Superior temporal gyrus (tissue), 1 donor: ENCODE data around the gene PCDHA11.
"Not testable (repeated sequence)": the region's sequence is repeated elsewhere in the genome, so short reads cannot be mapped to it uniquely, and the experiment has no call there.

ENCODE experiments used
- DNase-seq: peaks from one replicate; pipeline ENCODE4 v3.0.0-alpha.2; 2016; ENCODE audit errors: extremely low spot score

Gene PCDHA11

GRCh38 chr5:140849831-140850634 is 18.7 kb upstream of the PCDHA11 start:
- not testable (repeated sequence) for DNase-seq

- peak; percentile 53 for DNase-seq
Measured at GRCh38 chr5:140855772-140856674, 12.7 kb upstream of the PCDHA11 start, which contains the start of gene PCDHA10. TSS of gene PCDHA10 (plus strand) at chr5:140855897. CDS start at chr5:140856049, 152 bp downstream.

- DNase-seq = no peak
Measured at GRCh38 chr5:140857177-140857986, 11.4 kb upstream of the PCDHA11 start.

GRCh38 chr5:140857987-140858240 is 10.8 kb upstream of the PCDHA11 start:
- no peak for DNase-seq

GRCh38 chr5:140862441-140863295 is 6.1 kb upstream of the PCDHA11 start:
- DNase-seq = no peak

- peak; percentile 67 for DNase-seq
Measured at GRCh38 chr5:140869555-140869886, 764 bp downstream of the PCDHA11 start.

- DNase-seq = no peak
Measured at GRCh38 chr5:140870221-140871201, 1.8 kb downstream of the PCDHA11 start.

- peak; percentile 15 for DNase-seq
Measured at GRCh38 chr5:140875085-140876065, 6.6 kb downstream of the PCDHA11 start, which contains the start of gene PCDHA12. TSS of gene PCDHA12 (plus strand) at chr5:140875308. CDS start at chr5:140875473, 165 bp downstream.

GRCh38 chr5:140876541-140877261 is 7.9 kb downstream of the PCDHA11 start:
- DNase-seq = not testable (repeated sequence)

- DNase-seq = no peak
Measured at GRCh38 chr5:140877262-140877581, 8.5 kb downstream of the PCDHA11 start.

GRCh38 chr5:140881889-140882590 is 13.3 kb downstream of the PCDHA11 start, which contains the start of gene PCDHA13:
TSS of gene PCDHA13 (plus strand) at chr5:140882124. CDS start at chr5:140882269, 145 bp downstream.
- peak; percentile 40 for DNase-seq

- peak; percentile 39 for DNase-seq
Measured at GRCh38 chr5:140882591-140882899, 13.8 kb downstream of the PCDHA11 start.

GRCh38 chr5:140883373-140883772 is 14.6 kb downstream of the PCDHA11 start:
- no peak for DNase-seq

- DNase-seq = no peak
Measured at GRCh38 chr5:140883927-140884697, 15.4 kb downstream of the PCDHA11 start.

- no peak for DNase-seq
Measured at GRCh38 chr5:140916325-140916724, 47.6 kb downstream of the PCDHA11 start.
